Colonic mucosa (tissue), 4 donors: Measurements from ENCODE around the gene GPLD1. TPM values are rescaled to one million over a fixed set of nuclear protein-coding genes. Genes with fewer than 3 reads are reported as not detected.

ENCODE experiments used
- DNase-seq: peaks from one replicate; pipeline ENCODE4 v3.0.0-alpha.2; 2020
- H3K27ac ChIP-seq: fragments of 200-600 bp; one replicate; pipeline ENCODE4 v1.8.0; 2021
- H3K27me3 ChIP-seq: fragments of 200-600 bp; one replicate; pipeline ENCODE4 v1.8.0; 2021
- H3K36me3 ChIP-seq: fragments of 200-600 bp; one replicate; pipeline ENCODE4 v1.8.0; 2021
- H3K4me1 ChIP-seq: fragments of 200-600 bp; one replicate; pipeline ENCODE4 v1.8.0; 2021; ENCODE audit warnings: mild to moderate bottlenecking
- H3K4me3 ChIP-seq: fragments of 200-600 bp; one replicate; pipeline ENCODE4 v1.8.0; 2021
- H3K9ac ChIP-seq, 2 donors: one replicate each; pipeline ENCODE4 v1.7.0; 2013; ENCODE audit warnings: control low read depth in 2 of 2, low read depth in 2 of 2, low read length in 2 of 2
- H3K9me3 ChIP-seq: fragments of 200-600 bp; one replicate; pipeline ENCODE4 v1.8.0; 2021
- intact Hi-C: fragments of 100-400 bp; cut with DNase I; formaldehyde crosslinking; loops from one replicate; pipeline ENCODE4 v1.14.1; 2022
- total RNA-seq, 2 donors: library from RNA; stranded (reverse); fragmentation: NEBNext Ultra II Directional in 1 of 2; extraction: Animal tissue kit (Norgen Biotek cat#: 25700) in 1 of 2; gene quantifications; one replicate each; pipeline ENCODE4 v1.2.1, GENCODE V29; 2021
- TF ChIP-seq, protein P1 (sequence below): fragments of 200-600 bp; IDR thresholded peaks from one replicate; pipeline ENCODE4 v1.8.0; 2022; ENCODE audit warnings: antibody characterized with exemption, mild to moderate bottlenecking
- donor health status: healthy.
- donor health status: DM: no; HTN: no; CAD: no.
- donor health status: DM: no; HTN: no; CAD: no.

The GPLD1 gene
- total RNA-seq, 2 donors from 2014 or later = 0.84 to 0.88 TPM

GRCh38 chr6:24378473-24379097 lies 110.8 kb downstream of the GPLD1 start:
- H3K27me3 ChIP-seq = no peaks in the 10 kb centered on the region
- no peak overlapping the region for H3K4me3 ChIP-seq
- H3K27ac ChIP-seq = no peak overlapping the region
- no peaks in the 10 kb centered on the region for H3K4me1 ChIP-seq
- H3K36me3 ChIP-seq = no peaks in the 10 kb centered on the region
- intact Hi-C loops = no loop called here
- DNase-seq = no peak
- H3K9ac ChIP-seq = no peak overlapping the region
- no peaks in the 10 kb centered on the region for H3K9me3 ChIP-seq
- TF ChIP-seq, protein P1, sequence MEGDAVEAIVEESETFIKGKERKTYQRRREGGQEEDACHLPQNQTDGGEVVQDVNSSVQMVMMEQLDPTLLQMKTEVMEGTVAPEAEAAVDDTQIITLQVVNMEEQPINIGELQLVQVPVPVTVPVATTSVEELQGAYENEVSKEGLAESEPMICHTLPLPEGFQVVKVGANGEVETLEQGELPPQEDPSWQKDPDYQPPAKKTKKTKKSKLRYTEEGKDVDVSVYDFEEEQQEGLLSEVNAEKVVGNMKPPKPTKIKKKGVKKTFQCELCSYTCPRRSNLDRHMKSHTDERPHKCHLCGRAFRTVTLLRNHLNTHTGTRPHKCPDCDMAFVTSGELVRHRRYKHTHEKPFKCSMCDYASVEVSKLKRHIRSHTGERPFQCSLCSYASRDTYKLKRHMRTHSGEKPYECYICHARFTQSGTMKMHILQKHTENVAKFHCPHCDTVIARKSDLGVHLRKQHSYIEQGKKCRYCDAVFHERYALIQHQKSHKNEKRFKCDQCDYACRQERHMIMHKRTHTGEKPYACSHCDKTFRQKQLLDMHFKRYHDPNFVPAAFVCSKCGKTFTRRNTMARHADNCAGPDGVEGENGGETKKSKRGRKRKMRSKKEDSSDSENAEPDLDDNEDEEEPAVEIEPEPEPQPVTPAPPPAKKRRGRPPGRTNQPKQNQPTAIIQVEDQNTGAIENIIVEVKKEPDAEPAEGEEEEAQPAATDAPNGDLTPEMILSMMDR = no peak

Other genes starting within 250 kb of the GPLD1 start
- 1 to 10 TPM; 3.3 to 9.4 TPM for gene DCDC2, start 131.5 kb downstream of the GPLD1 start, total RNA-seq
- gene MRS2, start 86.6 kb downstream of the GPLD1 start, total RNA-seq = 10 to 100 TPM; 32.6 to 35.7 TPM
- gene ALDH5A1, start 5.4 kb upstream of the GPLD1 start, total RNA-seq = 10 to 100 TPM; 12.2 to 16.4 TPM
- 1 to 10 TPM; 1.2 to 1.7 TPM for gene KIAA0319, start 156.6 kb upstream of the GPLD1 start, total RNA-seq
- 100 to 1,000 TPM; 209 to 408 TPM for gene TDP2, start 177.3 kb upstream of the GPLD1 start, total RNA-seq
- gene ACOT13, start 177.5 kb upstream of the GPLD1 start, total RNA-seq = 10 to 100 TPM; 39.6 to 63.6 TPM
- gene C6orf62, start 229.6 kb upstream of the GPLD1 start, total RNA-seq = 10 to 100 TPM; 70.5 to 85.3 TPM